HT1080 (cell line): ENCODE measurements around the gene ADAMTS3. TPM values are rescaled to one million over a fixed set of nuclear protein-coding genes. Genes with fewer than 3 reads are reported as not detected.

Experiments used
- DNase-seq: peaks from one replicate; pipeline ENCODE4 v3.0.0-alpha.2; 2015; ENCODE audit warnings: low read depth
- total RNA-seq: library from RNA; depleted of rRNA; stranded (reverse); fragments of >200 nt; shearing (Covaris generic); gene quantifications from 2 replicates; pipeline ENCODE4 v1.2.3, GENCODE V29; 2014

ADAMTS3 gene
- total RNA-seq, 1 experiment from 2014 or later = 4.1 TPM

DNA sequence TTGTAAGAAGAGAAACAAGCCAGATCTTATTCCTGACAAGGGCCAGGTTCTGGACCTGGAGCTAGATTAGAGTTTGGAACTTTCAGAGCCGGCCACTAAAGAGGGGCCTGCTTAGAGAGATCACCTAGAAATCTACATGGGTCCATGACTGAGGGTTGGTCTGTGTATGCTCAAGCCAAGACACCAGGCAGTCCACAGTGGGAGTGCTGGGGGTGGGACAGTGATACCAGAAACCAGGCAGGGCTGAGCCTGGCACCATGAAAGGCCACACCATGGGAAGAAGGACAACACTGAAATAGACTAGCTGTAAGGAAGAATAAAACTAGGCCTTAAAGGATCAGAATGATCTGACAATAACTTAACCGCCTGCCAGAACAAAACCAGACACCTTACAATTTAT is 267.3 kb downstream of the ADAMTS3 start:
- DNase-seq = no peak

DNA sequence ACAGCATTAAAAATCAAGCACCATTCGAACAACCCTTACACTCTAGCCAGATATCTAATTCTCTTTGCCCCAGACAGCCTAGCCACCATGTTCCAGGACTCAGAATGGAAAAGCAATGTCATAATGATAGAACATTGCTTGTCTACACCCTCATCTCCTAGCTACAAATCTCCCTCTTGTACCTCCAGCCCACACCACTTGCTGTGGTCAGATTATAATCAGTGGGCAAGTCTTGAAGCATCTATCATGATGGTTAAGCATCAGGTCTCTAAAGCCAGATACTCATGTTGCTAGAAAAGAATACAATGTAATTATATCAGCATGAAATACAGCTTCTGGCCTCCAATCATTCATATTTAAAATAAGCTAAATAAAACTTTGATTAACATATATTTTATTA is 268.9 kb downstream of the ADAMTS3 start:
- DNase-seq = no peak

DNA sequence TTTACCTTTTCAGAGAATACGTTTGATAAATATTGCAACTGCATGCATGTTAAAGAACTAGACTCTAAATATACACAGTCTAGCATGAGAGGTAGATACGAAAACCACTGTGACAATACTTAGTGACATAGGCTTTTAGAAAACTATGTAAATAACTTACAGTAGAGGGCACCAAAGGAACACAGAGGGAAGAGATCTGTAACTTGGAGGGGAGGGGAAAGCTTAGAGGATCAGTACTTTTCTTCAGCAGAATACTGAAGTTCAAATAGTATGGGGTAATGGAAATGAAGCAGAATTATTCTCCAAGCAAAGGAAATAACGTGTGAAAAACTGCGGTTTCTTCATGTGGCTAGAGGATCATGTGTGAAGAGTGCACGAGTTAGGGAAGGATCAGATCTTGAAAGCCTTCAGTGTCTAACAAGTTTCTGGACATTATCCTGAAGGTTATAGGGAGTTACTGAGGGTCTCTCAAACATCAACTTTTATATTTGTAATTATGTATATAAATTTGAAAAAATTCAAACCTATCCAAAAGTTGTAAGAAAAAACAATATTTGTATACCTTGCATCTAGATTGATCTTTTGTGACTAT is 273.0 kb downstream of the ADAMTS3 start:
- peak; percentile 56 for DNase-seq

- no peak for DNase-seq
These were observed 278.3 kb downstream of the ADAMTS3 start for GRCh38 chr4:72290737-72291136.

DNA sequence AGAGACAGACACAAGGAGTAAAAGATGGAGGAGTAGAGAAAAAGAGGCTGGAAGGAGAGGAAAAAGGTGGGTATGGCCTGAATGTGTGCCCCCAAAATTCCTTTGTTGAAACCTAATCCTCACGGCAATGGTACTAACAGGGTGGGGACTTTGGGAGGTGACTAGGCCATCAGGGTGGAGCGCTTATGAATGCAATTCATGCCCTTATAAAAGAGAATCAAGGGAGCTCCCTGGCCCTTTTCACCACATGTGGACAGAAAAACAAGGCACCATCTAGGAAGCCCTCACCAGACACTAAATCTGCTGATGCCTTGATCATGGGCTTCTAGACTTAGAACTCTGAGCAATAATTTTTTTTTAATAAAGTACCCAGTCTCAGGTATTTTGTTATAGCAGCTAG is 282.1 kb downstream of the ADAMTS3 start:
- DNase-seq = no peak

- DNase-seq = peak; percentile 7
These were observed 282.8 kb downstream of the ADAMTS3 start for GRCh38 chr4:72286185-72286584.

- DNase-seq = no peak
These were observed 285.7 kb downstream of the ADAMTS3 start for GRCh38 chr4:72283357-72283756.

DNA sequence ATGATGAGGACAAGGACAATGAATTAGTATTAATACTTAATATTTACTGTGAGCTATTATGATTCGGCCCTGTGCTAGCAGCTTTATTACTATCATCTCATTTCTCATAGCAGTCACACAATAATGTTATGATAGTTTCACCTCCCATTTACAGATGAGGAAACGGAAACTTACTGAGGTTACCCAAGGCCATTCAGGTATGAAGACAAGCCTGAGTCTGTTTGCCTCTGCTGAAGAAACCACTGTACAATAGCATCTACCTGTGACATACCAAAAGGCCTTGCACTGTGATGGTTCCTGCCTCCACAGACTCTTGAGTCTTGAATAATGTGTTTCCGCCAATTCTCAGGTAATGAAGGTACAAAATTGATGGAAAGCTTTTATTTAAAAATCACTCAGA is 288.8 kb downstream of the ADAMTS3 start:
- no peak for DNase-seq

GRCh38 chr4:72275381-72275780 is 293.6 kb downstream of the ADAMTS3 start:
- DNase-seq = peak; percentile 3

DNA sequence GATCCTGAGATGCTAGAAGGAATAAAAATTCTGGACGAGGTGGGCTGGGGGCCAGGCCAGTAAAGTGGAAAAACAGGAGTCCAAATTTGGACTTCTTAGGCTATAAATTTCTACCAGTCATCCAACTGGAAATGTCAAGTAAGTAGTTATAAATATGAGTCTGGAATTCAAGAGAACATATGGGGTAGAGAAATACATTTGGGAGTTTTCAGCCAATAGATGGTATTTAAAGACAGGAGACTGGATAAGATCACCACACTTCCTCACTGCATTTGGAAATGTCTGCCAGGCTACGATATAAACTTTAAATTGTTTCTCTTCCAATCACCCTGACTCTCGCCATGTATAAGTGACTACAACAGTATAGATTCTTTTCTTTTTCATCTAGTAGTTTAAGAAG is 294.8 kb downstream of the ADAMTS3 start:
- no peak for DNase-seq

GRCh38 chr4:72255269-72255668 is 313.8 kb downstream of the ADAMTS3 start:
- DNase-seq = no peak

DNA sequence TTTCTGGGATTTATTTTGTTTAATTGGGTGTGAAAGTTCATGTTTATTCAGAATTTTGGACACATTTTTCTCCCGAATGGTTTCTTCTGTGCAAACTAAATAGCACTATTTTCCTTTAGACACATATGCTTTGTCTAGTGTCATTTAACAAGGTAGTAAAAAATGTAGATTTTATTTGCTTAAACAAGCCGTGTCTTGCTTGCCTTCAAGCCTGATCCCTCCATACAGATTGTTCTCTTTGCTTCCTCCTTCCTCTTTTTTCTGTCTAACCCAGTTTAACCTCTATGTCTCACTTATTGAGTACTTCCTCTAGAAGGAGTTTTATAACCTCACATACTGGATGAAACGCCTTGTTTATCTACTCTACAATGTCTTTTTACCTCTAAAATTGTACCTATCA is 325.4 kb downstream of the ADAMTS3 start:
- no peak for DNase-seq

- no peak for DNase-seq
These were observed 329.4 kb downstream of the ADAMTS3 start for GRCh38 chr4:72239487-72240116.
